HCT116 (cell line): ENCODE results near the gene COL2A1. TPM values are rescaled to one million over a fixed set of nuclear protein-coding genes. Genes with fewer than 3 reads are reported as not detected.

Experiments used
- ATAC-seq: fragments of 200-7000 bp; cut with Tn5 transposase; 2 replicates; pipeline ENCODE4 v1.9.1; 2020; ENCODE audit warnings: mild to moderate bottlenecking, moderate library complexity
- BruUV-seq: library from RNA; stranded (reverse); fragments of 400-500 nt; replicated peaks from 2 replicates; lab custom pipeline; 2021; lab: Mats Ljungman, UMichigan
- CTCF ChIA-PET: fragments of 300-600 bp; sonication (Branson Sonifier 250); formaldehyde crosslinking; loops from one replicate; lab custom pipeline; 2021; ENCODE audit warnings: antibody characterized with exemption; lab: Charles Lee
- POLR2A ChIA-PET: fragments of 300-600, 350-600 bp; sonication (Branson Sonifier 250); formaldehyde crosslinking; loops from one replicate; lab custom pipeline; 2021; ENCODE audit warnings: antibody characterized with exemption; lab: Charles Lee
- RAD21 ChIA-PET, 2 experiments: fragments of 300-600 bp; sonication (Branson Sonifier 250); formaldehyde crosslinking; loops; one replicate each; lab custom pipeline; 2023; ENCODE audit warnings: low total read pairs in 2 of 2; ENCODE audit not compliant: uncharacterized antibody in 2 of 2, unreplicated experiment in 2 of 2, low non-redundant PET in 1 of 2; lab: Charles Lee
- DNase-seq: peaks from one replicate; pipeline ENCODE4 v3.0.0-alpha.2; 2010; ENCODE audit warnings: low read depth, low spot score
- H2AFZ ChIP-seq: fragments of 200-600 bp; shearing (Covaris generic), sonication (generic); 2 replicates; pipeline ENCODE4 v1.6.1; 2017; ENCODE audit warnings: low read depth, mixed run types, mixed read lengths, antibody characterized with exemption, low read length; ENCODE audit not compliant: poor library complexity, severe bottlenecking
- H3K27ac ChIP-seq: 2 replicates; pipeline ENCODE4 v1.5.1; 2012; ENCODE audit warnings: low read depth, low read length
- H3K27me3 ChIP-seq: fragments of 200-600 bp; sonication (generic); 2 replicates; pipeline ENCODE4 v1.6.1; 2016; ENCODE audit warnings: mixed run types, low read length, mixed read lengths; ENCODE audit not compliant: insufficient read depth
- H3K36me3 ChIP-seq, 2 experiments: fragments of 200-500 bp in 1 of 2; fragments of 200-600 bp in 1 of 2; sonication (Bioruptor generic) in 1 of 2; sonication (generic) in 1 of 2; 2 replicates each; pipeline versions ENCODE4 v1.5.1 to v1.6.1; 2014 to 2016; ENCODE audit warnings: low read length in 2 of 2, inconsistent platforms in 1 of 2, mixed read lengths in 1 of 2, mixed run types in 1 of 2; ENCODE audit not compliant: insufficient read depth in 2 of 2, control insufficient read depth in 1 of 2
- H3K4me1 ChIP-seq, 2 experiments: fragments of 200-600 bp in 1 of 2; sonication (generic) in 1 of 2; 2 replicates each; pipeline versions ENCODE4 v1.5.1 to v1.6.1; 2012 to 2017; ENCODE audit warnings: low read length in 2 of 2, inconsistent platforms in 1 of 2, mild to moderate bottlenecking in 1 of 2, mixed read lengths in 1 of 2, mixed run types in 1 of 2, moderate library complexity in 1 of 2; ENCODE audit not compliant: insufficient read depth in 2 of 2, control insufficient read depth in 1 of 2
- H3K4me2 ChIP-seq: fragments of 200-600 bp; sonication (generic); 2 replicates; pipeline ENCODE4 v1.6.1; 2017; ENCODE audit warnings: mixed run types, low read length, mixed read lengths
- H3K4me3 ChIP-seq, 2 experiments: fragments of 200-600 bp in 1 of 2; sonication (generic) in 1 of 2; replicated peaks in 1 of 2; 2 replicates each; pipeline ENCODE4 v1.5.1; 2011 to 2016; ENCODE audit warnings: low read length in 2 of 2, control low read depth in 1 of 2, low read depth in 1 of 2, mild to moderate bottlenecking in 1 of 2, mixed read lengths in 1 of 2, mixed run types in 1 of 2
- H3K79me2 ChIP-seq: fragments of 200-600 bp; sonication (generic); 2 replicates; pipeline ENCODE4 v1.6.1; 2017; ENCODE audit warnings: mild to moderate bottlenecking, mixed run types, low read length, moderate library complexity, mixed read lengths; ENCODE audit not compliant: insufficient read depth
- H3K9ac ChIP-seq: fragments of 200-600 bp; sonication (generic); 2 replicates; pipeline ENCODE4 v1.6.1; 2016; ENCODE audit warnings: low read length, mixed read lengths
- H3K9me2 ChIP-seq: fragments of 200-600 bp; sonication (generic), shearing (Covaris generic); 2 replicates; pipeline ENCODE4 v1.6.1; 2017; ENCODE audit warnings: mixed run types, mild to moderate bottlenecking, moderate library complexity; ENCODE audit not compliant: insufficient read depth
- H3K9me3 ChIP-seq, 2 experiments: fragments of 200-500 bp in 1 of 2; fragments of 200-600 bp in 1 of 2; sonication (Bioruptor generic) in 1 of 2; sonication (generic) in 1 of 2; 2 replicates each; pipeline ENCODE4 v1.6.1; 2014 to 2017; ENCODE audit warnings: low read length in 2 of 2, mixed read lengths in 2 of 2, inconsistent platforms in 1 of 2, low read depth in 1 of 2, mild to moderate bottlenecking in 1 of 2, mixed run types in 1 of 2, moderate library complexity in 1 of 2; ENCODE audit not compliant: control insufficient read depth in 1 of 2, insufficient read depth in 1 of 2
- H4K20me1 ChIP-seq: fragments of 200-600 bp; sonication (generic), shearing (Covaris generic); 2 replicates; pipeline ENCODE4 v1.6.1; 2017; ENCODE audit warnings: mixed run types, mild to moderate bottlenecking, moderate library complexity; ENCODE audit not compliant: insufficient read depth
- CEBPB ChIP-seq: IDR thresholded peaks from 2 replicates; pipeline ENCODE4 v1.6.1; 2012; ENCODE audit warnings: low read depth
- ELF1 ChIP-seq: IDR thresholded peaks from 2 replicates; pipeline ENCODE4 v1.6.1; 2012; ENCODE audit warnings: low read depth, borderline replicate concordance
- EZH2 ChIP-seq: fragments of 200-600 bp; sonication (generic); IDR thresholded peaks from 2 replicates; pipeline ENCODE4 v1.6.1; 2017; ENCODE audit warnings: antibody characterized with exemption, mixed run types
- FOSL1 ChIP-seq: IDR thresholded peaks from 2 replicates; pipeline ENCODE4 v1.6.1; 2012; ENCODE audit warnings: low read depth
- JUND ChIP-seq: IDR thresholded peaks from 2 replicates; pipeline ENCODE4 v1.6.1; 2012
- POLR2A ChIP-seq: IDR thresholded peaks from 2 replicates; pipeline ENCODE4 v1.7.0; 2011; ENCODE audit warnings: borderline replicate concordance; ENCODE audit not compliant: insufficient read depth, insufficient read length; ENCODE audit errors: extremely low read depth
- RAD21 ChIP-seq: IDR thresholded peaks from 2 replicates; pipeline ENCODE4 v1.6.1; 2012; ENCODE audit warnings: low read depth, mild to moderate bottlenecking
- SP1 ChIP-seq: IDR thresholded peaks from 2 replicates; pipeline ENCODE4 v1.6.1; 2012; ENCODE audit warnings: low read depth
- TCF7L2 ChIP-seq: IDR thresholded peaks from 2 replicates; pipeline ENCODE4 v1.7.0; 2011; ENCODE audit warnings: borderline replicate concordance, inconsistent platforms; ENCODE audit not compliant: insufficient read depth, insufficient read length; ENCODE audit errors: extremely low read depth
- YY1 ChIP-seq: IDR thresholded peaks from 2 replicates; pipeline ENCODE4 v1.6.1; 2011; ENCODE audit warnings: low read length, low read depth, moderate library complexity, mild to moderate bottlenecking; ENCODE audit not compliant: insufficient replicate concordance; ENCODE audit errors: extremely low read depth
- intact Hi-C: fragments of 100-400 bp; cut with micrococcal nuclease; formaldehyde crosslinking; loops from 2 replicates; pipeline ENCODE4 v1.10.0; 2022
- total RNA-seq: library from RNA; stranded (reverse); gene quantifications from one replicate; pipeline ENCODE4 v1.2.1, GENCODE V29; 2021; ENCODE audit not compliant: unreplicated experiment
- TF ChIP-seq, protein P1 (sequence below): IDR thresholded peaks from 2 replicates; pipeline ENCODE4 v1.6.1; 2012; ENCODE audit warnings: low read depth

COL2A1 gene
- total RNA-seq, 1 experiment from 2014 or later, result 0.22 TPM

- no TSS peak for BruUV-seq
Observed at GRCh38 chr12:48044396-48044795, 40.1 kb upstream of the COL2A1 start.

More at GRCh38 chr12:48044396-48044795, 40.1 kb upstream of the COL2A1 start:
- no peak for TF ChIP-seq EZH2
- no peak for TF ChIP-seq ELF1
- TF ChIP-seq YY1, result no peak
- TF ChIP-seq, protein P1, sequence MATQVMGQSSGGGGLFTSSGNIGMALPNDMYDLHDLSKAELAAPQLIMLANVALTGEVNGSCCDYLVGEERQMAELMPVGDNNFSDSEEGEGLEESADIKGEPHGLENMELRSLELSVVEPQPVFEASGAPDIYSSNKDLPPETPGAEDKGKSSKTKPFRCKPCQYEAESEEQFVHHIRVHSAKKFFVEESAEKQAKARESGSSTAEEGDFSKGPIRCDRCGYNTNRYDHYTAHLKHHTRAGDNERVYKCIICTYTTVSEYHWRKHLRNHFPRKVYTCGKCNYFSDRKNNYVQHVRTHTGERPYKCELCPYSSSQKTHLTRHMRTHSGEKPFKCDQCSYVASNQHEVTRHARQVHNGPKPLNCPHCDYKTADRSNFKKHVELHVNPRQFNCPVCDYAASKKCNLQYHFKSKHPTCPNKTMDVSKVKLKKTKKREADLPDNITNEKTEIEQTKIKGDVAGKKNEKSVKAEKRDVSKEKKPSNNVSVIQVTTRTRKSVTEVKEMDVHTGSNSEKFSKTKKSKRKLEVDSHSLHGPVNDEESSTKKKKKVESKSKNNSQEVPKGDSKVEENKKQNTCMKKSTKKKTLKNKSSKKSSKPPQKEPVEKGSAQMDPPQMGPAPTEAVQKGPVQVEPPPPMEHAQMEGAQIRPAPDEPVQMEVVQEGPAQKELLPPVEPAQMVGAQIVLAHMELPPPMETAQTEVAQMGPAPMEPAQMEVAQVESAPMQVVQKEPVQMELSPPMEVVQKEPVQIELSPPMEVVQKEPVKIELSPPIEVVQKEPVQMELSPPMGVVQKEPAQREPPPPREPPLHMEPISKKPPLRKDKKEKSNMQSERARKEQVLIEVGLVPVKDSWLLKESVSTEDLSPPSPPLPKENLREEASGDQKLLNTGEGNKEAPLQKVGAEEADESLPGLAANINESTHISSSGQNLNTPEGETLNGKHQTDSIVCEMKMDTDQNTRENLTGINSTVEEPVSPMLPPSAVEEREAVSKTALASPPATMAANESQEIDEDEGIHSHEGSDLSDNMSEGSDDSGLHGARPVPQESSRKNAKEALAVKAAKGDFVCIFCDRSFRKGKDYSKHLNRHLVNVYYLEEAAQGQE, result no peak
- no peak for TF ChIP-seq JUND
- TF ChIP-seq CEBPB, result no peak
- no peak for TF ChIP-seq POLR2A
- TF ChIP-seq RAD21, result no peak
- no peak for TF ChIP-seq TCF7L2
- TF ChIP-seq FOSL1, result no peak
- TF ChIP-seq SP1, result no peak
- no peak overlapping the region for H3K27ac ChIP-seq
- H3K9me3 ChIP-seq, result no peaks in the 10 kb centered on the region
- ChIA-PET RAD21 (no interaction called here), POLR2A (no interaction called here), CTCF (no interaction called here)
- intact Hi-C loops, result no loop called here
- H4K20me1 ChIP-seq, result no peaks in the 10 kb centered on the region
- no peak for ATAC-seq
- peaks cover 21 to 22% of the 10 kb centered on the region in 2 experiments for H3K36me3 ChIP-seq
- H3K9ac ChIP-seq, result no peak overlapping the region
- H3K27me3 ChIP-seq, result no peaks in the 10 kb centered on the region
- H3K4me1 ChIP-seq, result no peaks in the 10 kb centered on the region
- H3K4me2 ChIP-seq, result no peak overlapping the region
- no peak for DNase-seq
- no peaks in the 10 kb centered on the region for H3K79me2 ChIP-seq
- no peaks in the 10 kb centered on the region for H3K9me2 ChIP-seq
- no peak overlapping the region for H3K4me3 ChIP-seq
- H2AFZ ChIP-seq, result no peak overlapping the region
